Stimulated activated CD4-positive, alpha-beta T cell treated with anti-CD3 and anti-CD28 coated beads, Interleukin-2, amount 100 ng/mL, for 4 hours (primary cell): Measurements from ENCODE around the gene AMY1B.
"Not testable (repeated sequence)": the region's sequence is repeated elsewhere in the genome, so short reads cannot be mapped to it uniquely, and the experiment has no call there.

ENCODE experiments used
- DNase-seq: peaks from one replicate; pipeline ENCODE4 v3.0.0-alpha.2; 2020; ENCODE audit warnings: low read depth

The AMY1B gene

DNA sequence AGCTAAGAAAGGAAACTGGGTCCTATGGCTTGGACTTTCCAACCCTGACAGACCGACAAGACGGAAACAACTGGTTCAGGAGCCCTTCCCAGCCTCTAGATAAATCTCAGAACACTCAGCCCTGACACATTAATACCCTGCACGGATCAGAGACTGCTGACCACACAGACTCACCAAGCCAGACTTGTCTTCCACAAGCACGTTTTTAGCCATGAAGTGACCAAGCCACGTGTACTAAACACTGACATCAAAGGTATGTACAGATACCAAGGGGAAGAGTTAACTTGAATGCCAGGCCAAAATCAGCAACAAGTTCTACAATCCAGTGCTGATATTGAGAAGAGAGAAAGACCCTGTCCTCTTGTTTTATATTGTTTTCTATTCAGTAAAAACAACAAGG lies at the start of gene AMY1B:
Gene AMY1B (minus strand): TSS at position 101 of the 400 bp plus-strand sequence. CDS start 571 bp downstream, outside the sequence.
- not testable (repeated sequence) for DNase-seq

DNA sequence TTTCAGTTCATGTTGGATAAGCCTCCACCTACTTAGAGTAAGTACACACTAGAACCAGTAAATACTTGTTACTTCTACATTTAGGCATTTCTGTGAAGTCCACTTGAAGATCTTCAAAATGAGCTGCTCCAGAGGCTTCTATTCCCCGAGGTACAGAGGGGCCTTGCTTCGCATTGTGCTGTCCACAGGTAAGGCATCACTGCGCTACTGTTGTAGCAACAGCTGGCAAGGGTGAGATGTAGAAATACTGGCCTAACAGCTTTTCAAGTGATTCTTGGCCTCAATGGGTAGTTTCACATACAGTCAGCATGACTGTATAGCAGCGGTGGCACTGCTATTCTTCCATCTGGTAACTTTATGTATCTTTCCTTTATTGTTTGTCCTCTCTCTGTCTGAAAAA lies 49.0 kb upstream of the AMY1B start:
- not testable (repeated sequence) for DNase-seq

DNA sequence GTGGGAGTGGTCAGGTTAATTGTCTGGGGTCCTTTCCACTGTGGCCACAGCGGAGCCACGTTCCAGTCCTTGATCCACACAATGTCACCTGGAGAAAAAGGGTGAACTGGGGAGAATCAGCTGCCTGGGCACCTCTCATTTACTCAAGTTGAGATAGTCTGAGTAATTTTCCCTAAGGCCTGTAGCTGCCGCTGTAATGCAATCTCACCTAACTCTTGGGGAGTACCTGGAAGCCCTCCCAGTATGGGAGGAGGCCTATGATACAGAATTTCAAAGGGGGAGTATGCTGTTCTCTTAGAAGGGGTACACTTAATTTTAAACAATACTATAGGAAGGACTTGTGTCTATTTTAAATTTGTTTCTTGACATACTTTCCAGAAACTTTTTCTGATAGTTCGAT lies 48.4 kb upstream of the AMY1B start:
- not testable (repeated sequence) for DNase-seq

DNA sequence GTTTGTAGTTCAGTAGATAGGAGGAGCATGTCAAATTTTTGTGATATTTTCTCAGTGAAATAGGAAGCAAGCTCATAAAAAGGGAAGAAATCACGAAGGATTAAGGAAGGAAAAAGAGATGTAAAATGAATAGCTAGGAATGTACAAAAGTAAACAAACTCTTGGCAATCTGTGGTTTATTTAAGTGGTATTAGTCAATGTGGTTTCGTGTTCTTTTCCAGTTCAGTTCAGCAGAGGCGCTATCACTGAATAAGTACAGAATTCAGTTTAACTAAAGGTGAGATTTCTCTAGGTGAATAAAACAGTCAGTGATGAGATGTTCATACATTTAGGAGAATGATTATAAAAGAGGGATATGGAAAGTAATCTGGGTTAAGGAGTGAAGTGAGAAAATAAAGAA lies 42.0 kb upstream of the AMY1B start:
- not testable (repeated sequence) for DNase-seq

DNA sequence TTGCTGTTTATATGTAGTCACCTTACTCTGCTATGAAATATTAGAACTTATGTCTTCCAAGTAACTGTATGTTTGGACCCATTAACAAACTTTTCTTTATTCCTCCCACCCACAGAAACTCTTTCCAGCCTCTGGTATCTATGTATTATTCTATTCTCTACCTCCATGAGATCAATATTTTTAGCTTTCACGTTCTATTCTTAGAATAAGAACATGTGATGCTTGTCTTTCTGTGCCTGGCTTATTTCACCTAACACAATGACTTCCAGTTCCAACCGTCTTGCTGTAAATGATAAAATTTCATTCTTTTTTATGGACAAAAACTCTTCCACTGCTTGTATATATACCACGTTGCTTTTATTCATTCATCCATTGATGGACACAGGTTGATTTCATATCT lies 39.3 kb upstream of the AMY1B start:
- not testable (repeated sequence) for DNase-seq

DNA sequence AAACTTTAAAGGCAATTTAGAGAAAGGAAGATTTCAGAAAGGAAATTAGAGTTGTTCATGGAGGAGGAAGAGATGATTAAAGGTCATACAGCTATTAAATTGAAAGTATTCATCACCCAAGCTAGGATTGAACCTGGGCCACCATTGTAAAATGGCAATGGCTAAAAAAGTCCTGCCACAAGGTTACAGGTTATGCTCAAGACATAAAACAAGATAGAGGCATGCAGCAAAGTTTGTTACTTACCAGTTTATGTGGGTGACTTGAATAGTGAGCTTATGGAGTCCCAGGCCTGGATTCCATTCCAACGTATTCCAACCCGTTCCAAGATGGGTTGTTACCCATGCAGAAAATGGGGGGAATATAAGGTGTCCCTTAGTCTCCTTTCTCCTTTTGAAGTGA lies 25.5 kb upstream of the AMY1B start:
- not testable (repeated sequence) for DNase-seq

DNA sequence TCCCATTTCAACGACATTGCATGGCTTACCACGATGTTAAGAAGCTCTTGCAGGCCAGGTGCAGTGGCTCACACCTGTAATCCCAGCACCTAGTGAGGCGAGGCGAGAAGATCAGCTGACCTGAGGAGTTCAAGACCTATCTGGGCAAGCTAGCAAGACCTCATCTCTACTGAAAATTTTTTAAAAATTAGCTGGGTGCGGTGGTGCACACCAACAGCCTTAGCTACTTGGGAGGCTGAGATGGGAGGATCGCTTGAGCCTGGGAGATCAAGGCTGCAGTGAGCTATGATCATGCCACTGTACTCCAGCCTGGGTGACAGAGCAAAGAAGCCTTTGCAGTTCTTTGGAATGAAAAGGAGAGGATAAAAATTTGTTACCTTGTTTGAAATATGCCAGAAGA lies 21.4 kb upstream of the AMY1B start:
- not testable (repeated sequence) for DNase-seq

DNA sequence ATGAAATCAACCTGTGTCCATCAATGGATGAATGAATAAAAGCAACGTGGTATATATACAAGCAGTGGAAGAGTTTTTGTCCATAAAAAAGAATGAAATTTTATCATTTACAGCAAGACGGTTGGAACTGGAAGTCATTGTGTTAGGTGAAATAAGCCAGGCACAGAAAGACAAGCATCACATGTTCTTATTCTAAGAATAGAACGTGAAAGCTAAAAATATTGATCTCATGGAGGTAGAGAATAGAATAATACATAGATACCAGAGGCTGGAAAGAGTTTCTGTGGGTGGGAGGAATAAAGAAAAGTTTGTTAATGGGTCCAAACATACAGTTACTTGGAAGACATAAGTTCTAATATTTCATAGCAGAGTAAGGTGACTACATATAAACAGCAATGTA lies 14.4 kb upstream of the AMY1B start:
- not testable (repeated sequence) for DNase-seq

DNA sequence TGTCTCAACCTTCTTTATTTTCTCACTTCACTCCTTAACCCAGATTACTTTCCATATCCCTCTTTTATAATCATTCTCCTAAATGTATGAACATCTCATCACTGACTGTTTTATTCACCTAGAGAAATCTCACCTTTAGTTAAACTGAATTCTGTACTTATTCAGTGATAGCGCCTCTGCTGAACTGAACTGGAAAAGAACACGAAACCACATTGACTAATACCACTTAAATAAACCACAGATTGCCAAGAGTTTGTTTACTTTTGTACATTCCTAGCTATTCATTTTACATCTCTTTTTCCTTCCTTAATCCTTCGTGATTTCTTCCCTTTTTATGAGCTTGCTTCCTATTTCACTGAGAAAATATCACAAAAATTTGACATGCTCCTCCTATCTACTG lies 11.7 kb upstream of the AMY1B start:
- DNase-seq, result not testable (repeated sequence)

DNA sequence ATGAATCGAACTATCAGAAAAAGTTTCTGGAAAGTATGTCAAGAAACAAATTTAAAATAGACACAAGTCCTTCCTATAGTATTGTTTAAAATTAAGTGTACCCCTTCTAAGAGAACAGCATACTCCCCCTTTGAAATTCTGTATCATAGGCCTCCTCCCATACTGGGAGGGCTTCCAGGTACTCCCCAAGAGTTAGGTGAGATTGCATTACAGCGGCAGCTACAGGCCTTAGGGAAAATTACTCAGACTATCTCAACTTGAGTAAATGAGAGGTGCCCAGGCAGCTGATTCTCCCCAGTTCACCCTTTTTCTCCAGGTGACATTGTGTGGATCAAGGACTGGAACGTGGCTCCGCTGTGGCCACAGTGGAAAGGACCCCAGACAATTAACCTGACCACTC lies 5.2 kb upstream of the AMY1B start:
- DNase-seq, result not testable (repeated sequence)

DNA sequence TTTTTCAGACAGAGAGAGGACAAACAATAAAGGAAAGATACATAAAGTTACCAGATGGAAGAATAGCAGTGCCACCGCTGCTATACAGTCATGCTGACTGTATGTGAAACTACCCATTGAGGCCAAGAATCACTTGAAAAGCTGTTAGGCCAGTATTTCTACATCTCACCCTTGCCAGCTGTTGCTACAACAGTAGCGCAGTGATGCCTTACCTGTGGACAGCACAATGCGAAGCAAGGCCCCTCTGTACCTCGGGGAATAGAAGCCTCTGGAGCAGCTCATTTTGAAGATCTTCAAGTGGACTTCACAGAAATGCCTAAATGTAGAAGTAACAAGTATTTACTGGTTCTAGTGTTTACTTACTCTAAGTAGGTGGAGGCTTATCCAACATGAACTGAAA lies 4.7 kb upstream of the AMY1B start:
- not testable (repeated sequence) for DNase-seq

DNA sequence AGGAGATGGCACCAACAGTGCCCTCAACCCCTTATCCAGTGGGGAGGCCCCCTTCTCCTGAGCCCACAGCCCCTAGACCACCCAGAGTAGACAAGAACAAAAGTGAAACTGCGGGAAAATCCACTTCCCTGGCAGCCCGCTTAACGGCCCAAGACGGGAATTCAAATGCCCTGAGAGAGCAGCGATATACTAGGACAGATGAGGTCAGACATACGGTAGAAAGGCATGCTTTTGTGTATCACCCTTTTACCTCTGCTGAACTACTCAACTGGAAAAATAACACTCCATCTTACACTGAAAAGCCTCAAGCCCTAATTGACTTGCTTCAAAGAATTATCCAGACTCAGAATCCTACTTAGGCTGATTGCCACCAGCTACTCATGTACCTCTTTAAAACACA lies 1.4 kb upstream of the AMY1B start:
- not testable (repeated sequence) for DNase-seq

DNA sequence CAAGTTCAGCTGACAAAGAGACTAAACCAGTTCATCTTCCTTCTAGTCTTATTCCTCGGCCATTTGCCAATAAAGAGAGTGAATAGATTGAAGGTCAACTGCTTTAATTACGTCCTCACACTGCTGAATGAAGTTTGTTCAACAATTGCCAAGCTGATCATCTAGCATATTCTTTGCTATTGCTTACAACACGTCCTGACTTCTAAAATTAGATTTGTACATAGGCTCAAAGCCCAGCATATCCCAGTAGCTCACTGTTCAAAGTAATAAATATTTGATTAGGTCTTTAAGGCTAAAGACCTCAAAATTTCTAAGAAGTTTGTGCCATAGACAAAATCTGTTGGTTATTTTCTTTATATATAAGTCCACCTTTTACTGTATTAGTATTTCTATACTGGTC lies 19.7 kb downstream of the AMY1B start:
- DNase-seq, result not testable (repeated sequence)

DNA sequence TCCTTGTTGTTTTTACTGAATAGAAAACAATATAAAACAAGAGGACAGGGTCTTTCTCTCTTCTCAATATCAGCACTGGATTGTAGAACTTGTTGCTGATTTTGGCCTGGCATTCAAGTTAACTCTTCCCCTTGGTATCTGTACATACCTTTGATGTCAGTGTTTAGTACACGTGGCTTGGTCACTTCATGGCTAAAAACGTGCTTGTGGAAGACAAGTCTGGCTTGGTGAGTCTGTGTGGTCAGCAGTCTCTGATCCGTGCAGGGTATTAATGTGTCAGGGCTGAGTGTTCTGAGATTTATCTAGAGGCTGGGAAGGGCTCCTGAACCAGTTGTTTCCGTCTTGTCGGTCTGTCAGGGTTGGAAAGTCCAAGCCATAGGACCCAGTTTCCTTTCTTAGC lies 40.5 kb downstream of the AMY1B start, which contains the start of gene AMY1A:
Gene AMY1A (plus strand): TSS at position 301 of the 400 bp plus-strand sequence. CDS start 571 bp downstream, outside the sequence.
- DNase-seq, result not testable (repeated sequence)

DNA sequence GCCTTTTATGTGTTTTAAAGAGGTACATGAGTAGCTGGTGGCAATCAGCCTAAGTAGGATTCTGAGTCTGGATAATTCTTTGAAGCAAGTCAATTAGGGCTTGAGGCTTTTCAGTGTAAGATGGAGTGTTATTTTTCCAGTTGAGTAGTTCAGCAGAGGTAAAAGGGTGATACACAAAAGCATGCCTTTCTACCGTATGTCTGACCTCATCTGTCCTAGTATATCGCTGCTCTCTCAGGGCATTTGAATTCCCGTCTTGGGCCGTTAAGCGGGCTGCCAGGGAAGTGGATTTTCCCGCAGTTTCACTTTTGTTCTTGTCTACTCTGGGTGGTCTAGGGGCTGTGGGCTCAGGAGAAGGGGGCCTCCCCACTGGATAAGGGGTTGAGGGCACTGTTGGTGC lies 41.9 kb downstream of the AMY1B start:
- not testable (repeated sequence) for DNase-seq

DNA sequence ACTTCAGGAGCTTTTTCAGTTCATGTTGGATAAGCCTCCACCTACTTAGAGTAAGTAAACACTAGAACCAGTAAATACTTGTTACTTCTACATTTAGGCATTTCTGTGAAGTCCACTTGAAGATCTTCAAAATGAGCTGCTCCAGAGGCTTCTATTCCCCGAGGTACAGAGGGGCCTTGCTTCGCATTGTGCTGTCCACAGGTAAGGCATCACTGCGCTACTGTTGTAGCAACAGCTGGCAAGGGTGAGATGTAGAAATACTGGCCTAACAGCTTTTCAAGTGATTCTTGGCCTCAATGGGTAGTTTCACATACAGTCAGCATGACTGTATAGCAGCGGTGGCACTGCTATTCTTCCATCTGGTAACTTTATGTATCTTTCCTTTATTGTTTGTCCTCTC lies 45.1 kb downstream of the AMY1B start:
- DNase-seq, result not testable (repeated sequence)

DNA sequence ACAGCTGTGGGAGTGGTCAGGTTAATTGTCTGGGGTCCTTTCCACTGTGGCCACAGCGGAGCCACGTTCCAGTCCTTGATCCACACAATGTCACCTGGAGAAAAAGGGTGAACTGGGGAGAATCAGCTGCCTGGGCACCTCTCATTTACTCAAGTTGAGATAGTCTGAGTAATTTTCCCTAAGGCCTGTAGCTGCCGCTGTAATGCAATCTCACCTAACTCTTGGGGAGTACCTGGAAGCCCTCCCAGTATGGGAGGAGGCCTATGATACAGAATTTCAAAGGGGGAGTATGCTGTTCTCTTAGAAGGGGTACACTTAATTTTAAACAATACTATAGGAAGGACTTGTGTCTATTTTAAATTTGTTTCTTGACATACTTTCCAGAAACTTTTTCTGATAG lies 45.7 kb downstream of the AMY1B start:
- not testable (repeated sequence) for DNase-seq

DNA sequence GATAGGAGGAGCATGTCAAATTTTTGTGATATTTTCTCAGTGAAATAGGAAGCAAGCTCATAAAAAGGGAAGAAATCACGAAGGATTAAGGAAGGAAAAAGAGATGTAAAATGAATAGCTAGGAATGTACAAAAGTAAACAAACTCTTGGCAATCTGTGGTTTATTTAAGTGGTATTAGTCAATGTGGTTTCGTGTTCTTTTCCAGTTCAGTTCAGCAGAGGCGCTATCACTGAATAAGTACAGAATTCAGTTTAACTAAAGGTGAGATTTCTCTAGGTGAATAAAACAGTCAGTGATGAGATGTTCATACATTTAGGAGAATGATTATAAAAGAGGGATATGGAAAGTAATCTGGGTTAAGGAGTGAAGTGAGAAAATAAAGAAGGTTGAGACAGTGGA lies 52.1 kb downstream of the AMY1B start:
- not testable (repeated sequence) for DNase-seq

DNA sequence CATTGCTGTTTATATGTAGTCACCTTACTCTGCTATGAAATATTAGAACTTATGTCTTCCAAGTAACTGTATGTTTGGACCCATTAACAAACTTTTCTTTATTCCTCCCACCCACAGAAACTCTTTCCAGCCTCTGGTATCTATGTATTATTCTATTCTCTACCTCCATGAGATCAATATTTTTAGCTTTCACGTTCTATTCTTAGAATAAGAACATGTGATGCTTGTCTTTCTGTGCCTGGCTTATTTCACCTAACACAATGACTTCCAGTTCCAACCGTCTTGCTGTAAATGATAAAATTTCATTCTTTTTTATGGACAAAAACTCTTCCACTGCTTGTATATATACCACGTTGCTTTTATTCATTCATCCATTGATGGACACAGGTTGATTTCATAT lies 54.8 kb downstream of the AMY1B start:
- not testable (repeated sequence) for DNase-seq
